ENCODE data around the gene FBXO3. TPM values are rescaled to one million over a fixed set of nuclear protein-coding genes. Genes with fewer than 3 reads are reported as not detected.
A peak's percentile ranks its signal among the peaks of the same experiment; 100 is the strongest.
"Not testable (repeated sequence)": the region's sequence is repeated elsewhere in the genome, so short reads cannot be mapped to it uniquely, and the experiment has no call there.

The FBXO3 gene
- polyA plus RNA-seq (2013, experiment 1 of 2; ENCODE audit: insufficient read length): 23.7 TPM
- polyA plus RNA-seq (2013, experiment 2 of 2; ENCODE audit: insufficient read length): 29.1 TPM

GRCh38 chr11:33773987-33774735 lies at the start of gene FBXO3:
Gene FBXO3 (minus strand): TSS chr11:33774520. CDS start chr11:33774497, 23 bp downstream.
- DNase-seq: peak; percentile 78

- DNase-seq: not testable (repeated sequence)
Observed at GRCh38 chr11:33822981-33823380, 48.7 kb upstream of the FBXO3 start.

GRCh38 chr11:33819278-33820035 lies 45.1 kb upstream of the FBXO3 start:
- DNase-seq: no peak

- DNase-seq: peak; percentile 80
Observed at GRCh38 chr11:33808228-33808828, 34.0 kb upstream of the FBXO3 start.

GRCh38 chr11:33804471-33804870 lies 30.2 kb upstream of the FBXO3 start:
- DNase-seq: no peak

- DNase-seq: peak; percentile 91
Observed at GRCh38 chr11:33802194-33802950, 28.1 kb upstream of the FBXO3 start.

GRCh38 chr11:33801821-33802193 lies 27.5 kb upstream of the FBXO3 start:
- DNase-seq: no peak

GRCh38 chr11:33797879-33798278 lies 23.6 kb upstream of the FBXO3 start:
- DNase-seq: no peak

GRCh38 chr11:33790040-33790439 lies 15.7 kb upstream of the FBXO3 start:
- DNase-seq: no peak

GRCh38 chr11:33788095-33788494 lies 13.8 kb upstream of the FBXO3 start:
- DNase-seq: not testable (repeated sequence)

GRCh38 chr11:33787076-33787475 lies 12.8 kb upstream of the FBXO3 start:
- DNase-seq: no peak

GRCh38 chr11:33785609-33786008 lies 11.3 kb upstream of the FBXO3 start:
- DNase-seq: no peak

- DNase-seq: peak; percentile 84
Observed at GRCh38 chr11:33779849-33780528, 5.7 kb upstream of the FBXO3 start.

GRCh38 chr11:33778675-33779074 lies 4.4 kb upstream of the FBXO3 start:
- peak; percentile 91 for DNase-seq

- DNase-seq: no peak
Observed at GRCh38 chr11:33777906-33778305, 3.6 kb upstream of the FBXO3 start.

GRCh38 chr11:33775832-33776470 lies 1.6 kb upstream of the FBXO3 start:
- no peak for DNase-seq

- DNase-seq: no peak
Observed at GRCh38 chr11:33775467-33775807, 1.1 kb upstream of the FBXO3 start.

GRCh38 chr11:33774736-33775466 lies 581 bp upstream of the FBXO3 start:
- peak; percentile 4 for DNase-seq

- DNase-seq: no peak
Observed at GRCh38 chr11:33773404-33773986, 825 bp downstream of the FBXO3 start.

GRCh38 chr11:33772870-33773269 lies 1.4 kb downstream of the FBXO3 start:
- DNase-seq: no peak
